ENCODE measurements around the gene CRB1. TPM values are rescaled to one million over a fixed set of nuclear protein-coding genes. Genes with fewer than 3 reads are reported as not detected.

The CRB1 gene
- polyA plus RNA-seq, 1 donor (not counting 4 experiments of a cell fraction or from before 2014, with no cell fraction given): 0.04 TPM

GRCh38 chr1:197392541-197392940, 124.5 kb downstream of the CRB1 start:
- no peak overlapping the region for H2AFZ ChIP-seq (ENCODE audit: control insufficient read depth, low read length)
- DNase-seq (ENCODE audit: low read depth, low spot score) (no peak), FAIRE-seq (no peak)
- no peaks in the 10 kb centered on the region for H3K27me3 ChIP-seq (ENCODE audit: control insufficient read depth, extremely low read depth, insufficient read depth, low read length)
- no peaks in the 10 kb centered on the region for H3K9me1 ChIP-seq (ENCODE audit: control insufficient read depth, extremely low read depth, insufficient read depth, low read length)
- no peaks in the 10 kb centered on the region for H3K36me3 ChIP-seq (ENCODE audit: control insufficient read depth in 2 of 2, extremely low read depth in 1 of 2, insufficient read depth in 2 of 2, low read length in 2 of 2)
- no peak overlapping the region for H3K4me2 ChIP-seq (ENCODE audit: control insufficient read depth, extremely low read depth, insufficient read depth, low read depth, low read length)
- H3K79me2 ChIP-seq (ENCODE audit: control insufficient read depth, insufficient read depth, low read length): no peaks in the 10 kb centered on the region
- H3K4me3 ChIP-seq (ENCODE audit: control insufficient read depth in 2 of 3, extremely low read depth in 1 of 3, insufficient read depth in 2 of 3, low read depth in 1 of 3, low read length in 3 of 3): no peak overlapping the region
- H3K9ac ChIP-seq (ENCODE audit: control insufficient read depth, extremely low read depth, insufficient read depth, low read length): no peak overlapping the region
- H3K9me3 ChIP-seq (ENCODE audit: control insufficient read depth, low read depth, low read length): no peaks in the 10 kb centered on the region
- no peak overlapping the region for H3K27ac ChIP-seq (ENCODE audit: control insufficient read depth, insufficient read depth, low read length)
- dilution Hi-C loops (cut with MboI; ENCODE audit: extremely low pct_ligation_motif_present, low sequenced_read_pairs): no loop called here
- H4K20me1 ChIP-seq (ENCODE audit: control insufficient read depth, extremely low read depth, insufficient read depth, low read length): no peaks in the 10 kb centered on the region
- no peaks in the 10 kb centered on the region for H3K4me1 ChIP-seq (ENCODE audit: control insufficient read depth, extremely low read depth, insufficient read depth, low read length)
- TF ChIP-seq EZH2 (IDR thresholded peaks at IDR 0.05; ENCODE audit: low read length) (no peak), CTCF (optimal IDR thresholded peaks at IDR 0.05 in 1 of 3, IDR thresholded peaks at IDR 0.05 in 1 of 3, conservative IDR thresholded peaks at IDR 0.05 in 1 of 3; ENCODE audit: extremely low read depth in 1 of 3, insufficient read depth in 2 of 3, low read length in 3 of 3) (no peak)

GRCh38 chr1:197393105-197393504, 125.1 kb downstream of the CRB1 start:
- no peaks in the 10 kb centered on the region for H3K9me1 ChIP-seq (ENCODE audit: control insufficient read depth, extremely low read depth, insufficient read depth, low read length)
- H3K27me3 ChIP-seq (ENCODE audit: control insufficient read depth, extremely low read depth, insufficient read depth, low read length): no peaks in the 10 kb centered on the region
- H3K4me2 ChIP-seq (ENCODE audit: control insufficient read depth, extremely low read depth, insufficient read depth, low read depth, low read length): no peak overlapping the region
- no peak overlapping the region for H3K9ac ChIP-seq (ENCODE audit: control insufficient read depth, extremely low read depth, insufficient read depth, low read length)
- dilution Hi-C loops (cut with MboI; ENCODE audit: extremely low pct_ligation_motif_present, low sequenced_read_pairs): no loop called here
- no peaks in the 10 kb centered on the region for H3K4me1 ChIP-seq (ENCODE audit: control insufficient read depth, extremely low read depth, insufficient read depth, low read length)
- H3K36me3 ChIP-seq (ENCODE audit: control insufficient read depth in 2 of 2, extremely low read depth in 1 of 2, insufficient read depth in 2 of 2, low read length in 2 of 2): no peaks in the 10 kb centered on the region
- TF ChIP-seq CTCF (optimal IDR thresholded peaks at IDR 0.05 in 1 of 3, IDR thresholded peaks at IDR 0.05 in 1 of 3, conservative IDR thresholded peaks at IDR 0.05 in 1 of 3; ENCODE audit: extremely low read depth in 1 of 3, insufficient read depth in 2 of 3, low read length in 3 of 3): no peak
- TF ChIP-seq EZH2 (IDR thresholded peaks at IDR 0.05; ENCODE audit: low read length): no peak
- FAIRE-seq (no peak), DNase-seq (ENCODE audit: low read depth, low spot score) (no peak)
- no peak overlapping the region for H3K4me3 ChIP-seq (ENCODE audit: control insufficient read depth in 2 of 3, extremely low read depth in 1 of 3, insufficient read depth in 2 of 3, low read depth in 1 of 3, low read length in 3 of 3)
- H3K27ac ChIP-seq (ENCODE audit: control insufficient read depth, insufficient read depth, low read length): no peak overlapping the region
- H2AFZ ChIP-seq (ENCODE audit: control insufficient read depth, low read length): no peak overlapping the region
- no peaks in the 10 kb centered on the region for H3K79me2 ChIP-seq (ENCODE audit: control insufficient read depth, insufficient read depth, low read length)
- no peaks in the 10 kb centered on the region for H3K9me3 ChIP-seq (ENCODE audit: control insufficient read depth, low read depth, low read length)
- no peaks in the 10 kb centered on the region for H4K20me1 ChIP-seq (ENCODE audit: control insufficient read depth, extremely low read depth, insufficient read depth, low read length)

All from keratinocyte (primary cell).